ENCODE results near the gene CDKN2B-AS1. TPM values are rescaled to one million over a fixed set of nuclear protein-coding genes. Genes with fewer than 3 reads are reported as not detected.

The CDKN2B-AS1 gene
- total and polyA plus RNA-seq, 2 of the 13 experiments (the other 11 are each of a cell fraction or from before 2014, with no cell fraction given), result 0.64 to 2.3 TPM

DNA sequence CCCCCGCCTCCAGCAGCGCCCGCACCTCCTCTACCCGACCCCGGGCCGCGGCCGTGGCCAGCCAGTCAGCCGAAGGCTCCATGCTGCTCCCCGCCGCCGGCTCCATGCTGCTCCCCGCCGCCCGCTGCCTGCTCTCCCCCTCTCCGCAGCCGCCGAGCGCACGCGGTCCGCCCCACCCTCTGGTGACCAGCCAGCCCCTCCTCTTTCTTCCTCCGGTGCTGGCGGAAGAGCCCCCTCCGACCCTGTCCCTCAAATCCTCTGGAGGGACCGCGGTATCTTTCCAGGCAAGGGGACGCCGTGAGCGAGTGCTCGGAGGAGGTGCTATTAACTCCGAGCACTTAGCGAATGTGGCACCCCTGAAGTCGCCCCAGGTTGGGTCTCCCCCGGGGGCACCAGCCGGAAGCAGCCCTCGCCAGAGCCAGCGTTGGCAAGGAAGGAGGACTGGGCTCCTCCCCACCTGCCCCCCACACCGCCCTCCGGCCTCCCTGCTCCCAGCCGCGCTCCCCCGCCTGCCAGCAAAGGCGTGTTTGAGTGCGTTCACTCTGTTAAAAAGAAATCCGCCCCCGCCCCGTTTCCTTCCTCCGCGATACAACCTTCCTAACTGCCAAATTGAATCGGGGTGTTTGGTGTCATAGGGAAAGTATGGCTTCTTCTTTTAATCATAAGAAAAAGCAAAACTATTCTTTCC lies 19.7 kb upstream of the CDKN2B-AS1 start (continued):
- TF ChIP-seq ZNF800 (CRISPR knock-in tag; IDR thresholded peaks at IDR 0.05) (peak; percentile 40; the same call in 1 of the 2 replicates), CSRNP1 (CRISPR knock-in tag; IDR thresholded peaks at IDR 0.05) (0 out of 2 replicates have a peak, but pooled peaks have one; percentile 53)

- DNase-seq (ENCODE audit: low spot score) (no peak), FAIRE-seq (no peak), ATAC-seq (no peak)
- 87% methylated on average over 19 of the region's 19 CpGs for WGBS (ENCODE audit: low lambda C conversion rate)
- no peaks in the 10 kb centered on the region for H4K20me1 ChIP-seq (ENCODE audit: insufficient read depth, low read length)
- H3K9ac ChIP-seq (ENCODE audit: insufficient read depth, low read depth, low read length), result no peak overlapping the region
- H3K27me3 ChIP-seq (ENCODE audit: control insufficient read depth in 1 of 2, insufficient read depth in 2 of 2, low read length in 2 of 2), result peaks cover 0 to 23% of the 10 kb centered on the region in 2 experiments; a peak in 2 of 5 replicates
- TF ChIP-seq PCBP1 (IDR thresholded peaks at IDR 0.05; ENCODE audit: borderline replicate concordance, low read depth, low read length) (no peak), ZNF672 (CRISPR knock-in tag; IDR thresholded peaks at IDR 0.05) (no peak), RORA (CRISPR knock-in tag; IDR thresholded peaks at IDR 0.05) (no peak), GLMP (CRISPR knock-in tag; IDR thresholded peaks at IDR 0.05; ENCODE audit: borderline replicate concordance) (no peak), PCBP2 (optimal IDR thresholded peaks at IDR 0.05; ENCODE audit: low read depth, low read length, poor library complexity, severe bottlenecking) (no peak), ZNF124 (CRISPR knock-in tag; IDR thresholded peaks at IDR 0.05) (no peak), ZNF180 (CRISPR knock-in tag; IDR thresholded peaks at IDR 0.05; ENCODE audit: borderline replicate concordance, low read depth) (no peak), ZFP82 (CRISPR knock-in tag; IDR thresholded peaks at IDR 0.05; ENCODE audit: borderline replicate concordance) (no peak)
- H3K36me3 ChIP-seq (replicated peaks in 1 of 2; ENCODE audit: control insufficient read depth in 1 of 2, insufficient read depth in 2 of 2, low read length in 2 of 2), result no peaks in the 10 kb centered on the region
- H3K4me1 ChIP-seq (ENCODE audit: insufficient read depth, low read length), result peaks cover 6% of the 10 kb centered on the region
- H3K27ac ChIP-seq (ENCODE audit: extremely low read length, insufficient read depth, low read length), result no peak overlapping the region
- H3K4me3 ChIP-seq (replicated peaks in 1 of 3; ENCODE audit: insufficient read depth in 1 of 3, low read depth in 2 of 3, low read length in 3 of 3), result no peak overlapping the region
- intact Hi-C loops (cut with micrococcal nuclease; ENCODE audit: unreplicated experiment), result no loop called here
- H2AFZ ChIP-seq (ENCODE audit: low read length), result no peak overlapping the region
- H3K9me3 ChIP-seq (ENCODE audit: low read length), result no peaks in the 10 kb centered on the region
- H3K4me2 ChIP-seq (ENCODE audit: low read depth, low read length), result no peak overlapping the region
- POLR2A ChIA-PET, result no interaction called here
- CTCF ChIA-PET (ENCODE audit: low intra/inter-chr PET ratio, low total read pairs), result no interaction called here
- no TSS peak for BruUV-seq (replicated peaks)
- no peaks in the 10 kb centered on the region for H3K79me2 ChIP-seq (ENCODE audit: insufficient read depth, low read length)
- in situ Hi-C loops (cut with HindIII; ENCODE audit: extremely low pct_ligation_motif_present, low pct_unique_long_range_greater_than_20kb), result no loop called here
Measured at GRCh38 chr9:21976334-21976875, 18.2 kb upstream of the CDKN2B-AS1 start.

Data from HepG2 (cell line).